Ishikawa (cell line): ENCODE data around the gene BUD31.

ENCODE experiments used
- CEBPB ChIP-seq: IDR thresholded peaks from 2 replicates; pipeline ENCODE4 v1.6.1; 2012
- CREB1 ChIP-seq: IDR thresholded peaks from 2 replicates; pipeline ENCODE4 v1.6.1; 2012; ENCODE audit warnings: low read depth
- EGR1 ChIP-seq: IDR thresholded peaks from 2 replicates; pipeline ENCODE4 v1.6.1; 2012
- EP300 ChIP-seq: IDR thresholded peaks from 2 replicates; pipeline ENCODE4 v1.6.1; 2012; ENCODE audit warnings: borderline replicate concordance
- FOXM1 ChIP-seq: IDR thresholded peaks from 2 replicates; pipeline ENCODE4 v1.6.1; 2012; ENCODE audit warnings: low read depth, borderline replicate concordance
- MAX ChIP-seq: IDR thresholded peaks from 2 replicates; pipeline ENCODE4 v1.6.1; 2012
- NFIC ChIP-seq: IDR thresholded peaks from 2 replicates; pipeline ENCODE4 v1.6.1; 2012
- RAD21 ChIP-seq: IDR thresholded peaks from 2 replicates; pipeline ENCODE4 v1.6.1; 2012; ENCODE audit warnings: low read depth
- TAF1 ChIP-seq: IDR thresholded peaks from 2 replicates; pipeline ENCODE4 v1.6.1; 2012; ENCODE audit warnings: low read depth, mild to moderate bottlenecking
- TCF12 ChIP-seq: IDR thresholded peaks from 2 replicates; pipeline ENCODE4 v1.6.1; 2012; ENCODE audit warnings: low read depth
- TEAD4 ChIP-seq: IDR thresholded peaks from 2 replicates; pipeline ENCODE4 v1.6.1; 2012
- USF1 ChIP-seq: IDR thresholded peaks from 2 replicates; pipeline ENCODE4 v1.6.1; 2012
- YY1 ChIP-seq: IDR thresholded peaks from 2 replicates; pipeline ENCODE4 v1.6.1; 2012; ENCODE audit warnings: low read depth
- ZBTB7A ChIP-seq: IDR thresholded peaks from 2 replicates; pipeline ENCODE4 v1.6.1; 2012; ENCODE audit warnings: low read depth
- TF ChIP-seq, protein P1 (sequence below): IDR thresholded peaks from 2 replicates; pipeline ENCODE4 v1.6.1; 2012; ENCODE audit warnings: low read depth, mild to moderate bottlenecking

Gene BUD31

DNA sequence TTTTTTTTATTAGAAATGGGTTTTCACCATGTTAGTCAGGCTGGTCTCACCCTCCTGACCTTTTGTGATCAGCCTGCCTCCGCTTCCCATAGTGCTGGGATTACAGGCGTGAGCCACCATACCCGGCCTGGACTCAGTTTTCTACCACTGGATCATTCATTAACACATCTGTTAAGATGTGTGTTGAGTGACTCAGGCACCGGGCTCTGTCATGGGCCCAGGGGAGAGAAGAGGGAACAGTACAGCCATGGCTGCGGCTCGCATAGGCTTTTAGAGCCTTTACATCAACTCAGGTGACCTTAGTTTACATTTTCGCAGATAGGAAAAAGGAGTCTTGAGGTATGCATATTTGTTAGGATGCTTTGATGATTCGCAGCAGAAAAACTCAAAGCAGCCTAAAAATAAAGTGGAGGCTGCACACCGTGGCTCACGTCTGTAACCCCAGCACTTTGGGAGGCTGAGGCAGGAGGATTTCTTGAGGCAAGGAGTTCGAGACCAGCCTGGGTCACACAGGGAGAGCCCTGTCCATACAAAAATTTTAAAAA is 37.3 kb upstream of the BUD31 start:
- TF ChIP-seq USF1 (no peak), CREB1 (no peak), YY1 (no peak), TCF12 (no peak), RAD21 (no peak), ZBTB7A (no peak), CEBPB (no peak), FOXM1 (no peak)
- TF ChIP-seq, protein P1, sequence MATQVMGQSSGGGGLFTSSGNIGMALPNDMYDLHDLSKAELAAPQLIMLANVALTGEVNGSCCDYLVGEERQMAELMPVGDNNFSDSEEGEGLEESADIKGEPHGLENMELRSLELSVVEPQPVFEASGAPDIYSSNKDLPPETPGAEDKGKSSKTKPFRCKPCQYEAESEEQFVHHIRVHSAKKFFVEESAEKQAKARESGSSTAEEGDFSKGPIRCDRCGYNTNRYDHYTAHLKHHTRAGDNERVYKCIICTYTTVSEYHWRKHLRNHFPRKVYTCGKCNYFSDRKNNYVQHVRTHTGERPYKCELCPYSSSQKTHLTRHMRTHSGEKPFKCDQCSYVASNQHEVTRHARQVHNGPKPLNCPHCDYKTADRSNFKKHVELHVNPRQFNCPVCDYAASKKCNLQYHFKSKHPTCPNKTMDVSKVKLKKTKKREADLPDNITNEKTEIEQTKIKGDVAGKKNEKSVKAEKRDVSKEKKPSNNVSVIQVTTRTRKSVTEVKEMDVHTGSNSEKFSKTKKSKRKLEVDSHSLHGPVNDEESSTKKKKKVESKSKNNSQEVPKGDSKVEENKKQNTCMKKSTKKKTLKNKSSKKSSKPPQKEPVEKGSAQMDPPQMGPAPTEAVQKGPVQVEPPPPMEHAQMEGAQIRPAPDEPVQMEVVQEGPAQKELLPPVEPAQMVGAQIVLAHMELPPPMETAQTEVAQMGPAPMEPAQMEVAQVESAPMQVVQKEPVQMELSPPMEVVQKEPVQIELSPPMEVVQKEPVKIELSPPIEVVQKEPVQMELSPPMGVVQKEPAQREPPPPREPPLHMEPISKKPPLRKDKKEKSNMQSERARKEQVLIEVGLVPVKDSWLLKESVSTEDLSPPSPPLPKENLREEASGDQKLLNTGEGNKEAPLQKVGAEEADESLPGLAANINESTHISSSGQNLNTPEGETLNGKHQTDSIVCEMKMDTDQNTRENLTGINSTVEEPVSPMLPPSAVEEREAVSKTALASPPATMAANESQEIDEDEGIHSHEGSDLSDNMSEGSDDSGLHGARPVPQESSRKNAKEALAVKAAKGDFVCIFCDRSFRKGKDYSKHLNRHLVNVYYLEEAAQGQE: no peak

DNA sequence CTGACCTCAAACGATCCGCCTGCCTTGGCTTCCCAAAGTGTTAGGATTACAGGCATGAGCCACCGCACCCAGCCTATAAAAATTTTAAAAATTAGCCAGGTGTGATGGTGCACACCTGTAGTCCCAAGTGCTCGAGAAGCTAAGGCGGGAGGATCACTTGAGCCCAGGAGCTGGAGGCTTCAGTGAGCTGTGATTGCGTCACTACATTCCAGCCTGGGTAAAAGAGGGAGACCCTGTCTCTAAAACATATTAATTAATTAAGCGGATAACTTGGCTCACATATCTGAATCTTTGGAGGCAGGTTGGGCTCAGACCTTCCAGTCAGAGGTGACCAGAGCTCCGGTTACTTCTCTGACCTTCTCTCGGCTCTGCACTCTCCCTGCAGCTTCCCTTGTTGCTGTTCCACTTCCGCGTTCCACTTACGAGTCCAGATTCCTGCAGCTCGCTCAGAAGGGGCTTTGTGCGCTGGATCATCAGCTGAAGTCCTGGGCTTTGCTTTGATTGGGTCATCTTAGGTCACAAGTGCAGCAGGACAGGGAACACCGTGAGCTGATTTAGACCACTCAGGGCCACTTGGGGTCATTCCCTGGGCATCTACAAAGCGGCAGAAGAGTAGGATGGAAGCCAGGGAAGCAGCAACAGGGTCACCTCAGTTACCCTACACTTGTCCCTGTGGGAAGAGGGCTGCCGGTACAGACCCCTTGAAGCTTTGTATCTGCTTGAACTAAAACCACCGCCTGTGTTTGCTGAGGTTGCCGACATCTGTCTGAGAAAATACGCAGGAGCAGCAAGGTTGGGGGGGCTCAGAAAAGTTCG is 36.3 kb upstream of the BUD31 start:
- TF ChIP-seq USF1: peak; percentile 68
- TF ChIP-seq, protein P1: no peak
- TF ChIP-seq MAX: peak; percentile 46; the same call in 1 of the 2 replicates
- TF ChIP-seq TAF1: peak; percentile 43; the same call in 1 of the 2 replicates
- peak; percentile 94 for TF ChIP-seq CEBPB
- peak; percentile 43; the same call in 1 of the 2 replicates for TF ChIP-seq EP300
- no peak for TF ChIP-seq FOXM1
- peak; percentile 44; the same call in 1 of the 2 replicates for TF ChIP-seq TCF12
- TF ChIP-seq TEAD4: peak; percentile 93
- TF ChIP-seq NFIC: peak; percentile 49; the same call in 1 of the 2 replicates

GRCh38 chr7:99373091-99374066 is 35.4 kb upstream of the BUD31 start:
- TF ChIP-seq, protein P1: no peak
- TF ChIP-seq YY1 (no peak), TCF12 (no peak), USF1 (no peak), TAF1 (no peak), NFIC (no peak), TEAD4 (no peak), RAD21 (no peak), CEBPB (no peak), MAX (no peak), EP300 (no peak), FOXM1 (no peak), CREB1 (no peak), ZBTB7A (no peak), EGR1 (no peak)
